Gastrocnemius medialis (tissue), 4 donors: ENCODE measurements around the gene ZNF324. TPM values are rescaled to one million over a fixed set of nuclear protein-coding genes. Genes with fewer than 3 reads are reported as not detected.

ENCODE experiments used
- ATAC-seq, 2 donors: fragments of 150-250 bp; one replicate each; pipeline ENCODE4 v1.9.1; 2016
- DNase-seq, 2 donors: peaks; one replicate each; pipeline ENCODE4 v3.0.0-alpha.2; 2019
- H3K27ac ChIP-seq, 4 donors: fragments of 200-600 bp; sonication (generic); 1 replicate in 1 of 4; 2 replicates in 3 of 4; pipeline ENCODE4 v1.5.1; 2016 to 2018; ENCODE audit warnings: mild to moderate bottlenecking in 2 of 4, moderate library complexity in 1 of 4
- H3K27me3 ChIP-seq, 3 donors: fragments of 200-600 bp; sonication (generic) in 2 of 3; 1 replicate in 1 of 3; 2 replicates in 2 of 3; pipeline versions ENCODE4 v1.5.1 to v1.6.0; 2016 to 2019; ENCODE audit warnings: mild to moderate bottlenecking in 1 of 3, moderate library complexity in 1 of 3
- H3K36me3 ChIP-seq, 2 donors: fragments of 200-600 bp; sonication (generic) in 1 of 2; one replicate each; pipeline ENCODE4 v1.5.1; 2017 to 2018
- H3K4me1 ChIP-seq, 2 donors: fragments of 200-600 bp; sonication (generic) in 1 of 2; one replicate each; pipeline ENCODE4 v1.5.1; 2016 to 2017; ENCODE audit warnings: mild to moderate bottlenecking in 2 of 2
- H3K4me3 ChIP-seq, 4 donors: fragments of 200-600 bp; sonication (generic) in 3 of 4; 1 replicate in 1 of 4; 2 replicates in 3 of 4; pipeline ENCODE4 v1.5.1; 2016 to 2019; ENCODE audit warnings: mild to moderate bottlenecking in 2 of 4
- H3K9me3 ChIP-seq, 3 donors: fragments of 200-600 bp; sonication (generic) in 2 of 3; 1 replicate in 1 of 3; 2 replicates in 2 of 3; pipeline ENCODE4 v1.5.1; 2016 to 2019
- POLR2A ChIP-seq, 2 donors: fragments of 450-650 bp; IDR thresholded peaks; one replicate each; pipeline ENCODE4 v1.6.1; 2017; ENCODE audit warnings: antibody characterized with exemption in 2 of 2, mild to moderate bottlenecking in 2 of 2, moderate library complexity in 2 of 2
- in situ Hi-C, 4 donors: fragments of 200-750 bp; cut with MboI; loops; one replicate each; pipeline versions ENCODE4 v1.15.0 to v1.8.0; 2017; ENCODE audit warnings: low sequenced_read_pairs in 4 of 4
- intact Hi-C: fragments of 100-400 bp; cut with DNase I; formaldehyde crosslinking; loops from one replicate; pipeline ENCODE4 v1.15.1; 2023; ENCODE audit warnings: low total_unique reads
- total RNA-seq, 4 donors: library from RNA; depleted of rRNA; stranded (reverse); fragments of >200 nt; gene quantifications; one replicate each; pipeline versions ENCODE4 v1.1.0 to v1.2.3, GENCODE V29; 2016
- TF ChIP-seq, protein P1 (sequence below), 5 experiments: fragments of 450-650 bp in 3 of 5; fragments of 200-600 bp in 2 of 5; sonication (generic) in 2 of 5; IDR thresholded peaks in 4 of 5; conservative IDR thresholded peaks in 1 of 5; 1 replicate in 4 of 5; 2 replicates in 1 of 5; pipeline ENCODE4 v1.5.1; 2016 to 2019; ENCODE audit warnings: antibody characterized with exemption in 5 of 5, mild to moderate bottlenecking in 3 of 5, moderate library complexity in 3 of 5

The ZNF324 gene
- 10 to 100 TPM in 3 of 4 donors, 1 to 10 TPM in 1; 8.1 to 11.4 (median 11.3) TPM for total RNA-seq

DNA sequence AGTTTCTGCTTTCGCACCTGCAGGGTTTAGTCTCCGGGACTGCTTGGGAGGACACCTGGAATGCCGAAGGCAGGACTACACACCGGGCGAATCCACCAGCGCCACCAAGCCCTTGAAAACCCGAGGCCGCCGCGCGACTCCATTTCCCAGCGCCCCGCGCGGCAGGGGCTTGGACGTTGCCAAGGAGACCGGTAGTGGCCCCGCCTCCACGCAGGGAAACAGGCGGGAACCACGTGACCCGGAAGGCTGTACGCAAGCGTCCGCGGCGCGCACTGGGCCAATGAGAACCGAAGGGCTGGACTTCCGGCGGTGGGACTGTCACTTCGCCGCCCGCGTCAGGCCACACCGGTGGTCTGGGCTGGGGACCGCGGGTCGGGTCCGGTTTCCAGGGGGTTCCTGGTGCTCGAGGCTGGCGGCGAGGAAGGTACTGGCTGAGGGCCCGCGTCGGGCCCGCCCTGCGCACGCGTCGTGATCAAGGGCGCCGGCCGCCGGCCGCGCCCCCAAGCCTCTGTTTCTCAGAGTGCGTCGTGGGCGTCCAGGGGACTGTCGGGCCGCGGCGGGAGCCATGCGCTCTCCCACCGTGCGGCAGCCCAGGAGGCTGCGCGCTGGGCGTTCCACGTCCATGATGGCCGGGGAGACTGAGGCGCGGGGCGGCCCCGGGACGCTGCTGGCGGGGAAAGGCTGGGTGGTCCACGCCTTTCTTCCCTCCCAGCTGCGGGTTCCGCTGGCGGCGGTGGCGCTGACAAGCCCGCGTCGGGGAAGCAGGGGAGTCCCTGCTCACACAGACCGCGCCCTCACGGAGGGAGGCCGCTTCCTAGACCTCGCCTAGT, at the start of gene ZNF324:
Gene ZNF324, plus strand, starts transcription at position 321 of the 830 bp plus-strand sequence. CDS start 2,106 bp downstream, outside the sequence.
- DNase-seq (peak; percentile 97), ATAC-seq (peak; percentile 99)
- H3K9me3 ChIP-seq: no peaks in the 10 kb centered on the region
- intact Hi-C loops: loop anchor here (1.0 to 5.0 kb wide), 5 partner anchors 8 to 80 kb away; partner anchors contain the start of genes RPS5, ZNF132, ZNF324B and ZNF584
- peak within 1 kb of the TSS; percentile 87 to 100 (median 99) for H3K4me3 ChIP-seq
- H3K27ac ChIP-seq: peak within 1 kb of the TSS; percentile 68 to 92 (median 88)
- peaks cover 0 to 24% of the 10 kb centered on the region in 2 donors for H3K36me3 ChIP-seq
- TF ChIP-seq POLR2A (IDR thresholded peaks at IDR 0.05): peak; percentile 63 to 71
- TF ChIP-seq, protein P1, sequence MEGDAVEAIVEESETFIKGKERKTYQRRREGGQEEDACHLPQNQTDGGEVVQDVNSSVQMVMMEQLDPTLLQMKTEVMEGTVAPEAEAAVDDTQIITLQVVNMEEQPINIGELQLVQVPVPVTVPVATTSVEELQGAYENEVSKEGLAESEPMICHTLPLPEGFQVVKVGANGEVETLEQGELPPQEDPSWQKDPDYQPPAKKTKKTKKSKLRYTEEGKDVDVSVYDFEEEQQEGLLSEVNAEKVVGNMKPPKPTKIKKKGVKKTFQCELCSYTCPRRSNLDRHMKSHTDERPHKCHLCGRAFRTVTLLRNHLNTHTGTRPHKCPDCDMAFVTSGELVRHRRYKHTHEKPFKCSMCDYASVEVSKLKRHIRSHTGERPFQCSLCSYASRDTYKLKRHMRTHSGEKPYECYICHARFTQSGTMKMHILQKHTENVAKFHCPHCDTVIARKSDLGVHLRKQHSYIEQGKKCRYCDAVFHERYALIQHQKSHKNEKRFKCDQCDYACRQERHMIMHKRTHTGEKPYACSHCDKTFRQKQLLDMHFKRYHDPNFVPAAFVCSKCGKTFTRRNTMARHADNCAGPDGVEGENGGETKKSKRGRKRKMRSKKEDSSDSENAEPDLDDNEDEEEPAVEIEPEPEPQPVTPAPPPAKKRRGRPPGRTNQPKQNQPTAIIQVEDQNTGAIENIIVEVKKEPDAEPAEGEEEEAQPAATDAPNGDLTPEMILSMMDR (IDR thresholded peaks at IDR 0.05 in 4 of 5, conservative IDR thresholded peaks at IDR 0.05 in 1 of 5): no peak
- in situ Hi-C loops: no loop called here
- no peaks in the 10 kb centered on the region for H3K27me3 ChIP-seq
- H3K4me1 ChIP-seq: peaks cover 10 to 13% of the 10 kb centered on the region in 2 donors

DNA sequence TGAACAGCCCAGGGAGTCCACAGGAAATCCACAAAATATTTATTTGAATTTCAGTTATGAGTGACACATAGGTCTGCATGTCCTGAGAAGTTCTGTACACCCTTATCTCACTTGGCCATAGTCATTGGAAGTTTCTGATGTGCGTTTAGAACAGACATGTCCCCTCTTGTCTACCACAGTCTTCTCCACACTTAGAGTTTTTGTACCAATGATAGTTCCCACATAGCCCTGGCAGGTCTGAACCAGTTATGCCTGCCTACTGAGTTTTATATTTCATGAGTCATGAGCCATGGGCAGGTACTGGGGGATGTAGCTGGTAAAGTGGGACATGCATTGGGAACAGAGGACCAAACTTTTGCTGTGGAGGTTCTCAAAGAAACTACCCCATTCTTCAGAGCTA, 38.3 kb upstream of the ZNF324 start:
- Histone ChIP-seq H3K36me3 (peaks cover 6 to 47% of the 10 kb centered on the region in 2 donors), H3K4me1 (no peaks in the 10 kb centered on the region), H3K27me3 (no peaks in the 10 kb centered on the region), H3K27ac (no peak overlapping the region), H3K9me3 (peaks cover 4 to 56% (median 39%) of the 10 kb centered on the region in 3 donors), H3K4me3 (no peak overlapping the region)
- in situ Hi-C loops: no loop called here
- no peak for TF ChIP-seq POLR2A (IDR thresholded peaks at IDR 0.05)
- TF ChIP-seq, protein P1 (IDR thresholded peaks at IDR 0.05 in 4 of 5, conservative IDR thresholded peaks at IDR 0.05 in 1 of 5): no peak
- intact Hi-C loops: no loop called here
- no peak for DNase-seq
- no peak for ATAC-seq

DNA sequence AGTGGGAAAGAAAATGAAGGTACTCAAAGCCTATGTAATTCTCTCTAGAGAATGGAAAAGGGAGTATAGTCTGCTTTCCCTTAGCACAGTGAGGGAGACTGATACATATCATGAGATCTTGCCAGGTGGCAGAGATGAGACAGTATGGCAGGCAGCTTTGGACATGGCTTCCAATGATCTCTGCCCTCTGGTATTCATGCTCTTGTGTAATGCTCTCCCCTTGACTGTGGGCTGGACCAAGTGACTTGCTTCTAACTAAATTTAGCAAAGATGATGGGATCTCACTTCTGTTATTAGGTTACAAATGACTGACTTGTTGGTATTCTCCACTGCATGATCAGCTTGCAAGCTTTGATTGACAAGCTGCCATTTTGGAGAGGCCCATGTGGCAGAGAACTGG, 37.1 kb upstream of the ZNF324 start:
- intact Hi-C loops: no loop called here
- H3K27ac ChIP-seq: no peak overlapping the region

DNA sequence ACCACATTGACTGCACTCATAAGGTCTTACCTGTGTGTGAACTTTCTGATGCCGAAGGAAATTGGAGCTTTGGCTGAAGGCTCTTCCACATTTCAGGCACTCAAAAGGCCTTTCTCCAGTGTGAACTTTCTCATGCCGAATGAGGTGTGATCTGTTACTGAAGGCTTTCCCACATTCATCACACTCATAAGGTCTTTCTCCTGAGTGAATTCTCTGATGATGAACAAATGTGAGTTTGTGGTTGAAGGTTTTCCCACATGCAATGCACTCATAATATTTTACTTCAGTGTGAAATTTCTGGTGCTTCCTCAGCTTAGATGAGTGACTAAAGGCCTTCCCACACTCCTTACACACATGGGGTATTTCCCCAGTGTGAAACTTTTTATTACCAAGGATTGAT, 32.7 kb upstream of the ZNF324 start:
- Histone ChIP-seq H3K4me1 (peaks cover 2 to 6% of the 10 kb centered on the region in 2 donors), H3K9me3 (peaks cover 14 to 78% (median 64%) of the 10 kb centered on the region in 3 donors), H3K27ac (no peak overlapping the region), H3K27me3 (no peaks in the 10 kb centered on the region), H3K36me3 (peaks cover 23 to 85% of the 10 kb centered on the region in 2 donors), H3K4me3 (peak overlapping the region in 1 of 4 donors; percentile 22)
- in situ Hi-C loops: no loop called here
- intact Hi-C loops: no loop called here
- DNase-seq (no peak), ATAC-seq (no peak)
- TF ChIP-seq, protein P1 (IDR thresholded peaks at IDR 0.05 in 4 of 5, conservative IDR thresholded peaks at IDR 0.05 in 1 of 5): no peak
- no peak for TF ChIP-seq POLR2A (IDR thresholded peaks at IDR 0.05)

More for the DNA sequence above, 37.1 kb upstream of the ZNF324 start:
- Histone ChIP-seq H3K4me3 (no peak overlapping the region), H3K4me1 (no peaks in the 10 kb centered on the region), H3K27me3 (no peaks in the 10 kb centered on the region), H3K9me3 (peaks cover 10 to 67% (median 50%) of the 10 kb centered on the region in 3 donors), H3K36me3 (peaks cover 13 to 58% of the 10 kb centered on the region in 2 donors)
- TF ChIP-seq, protein P1 (IDR thresholded peaks at IDR 0.05 in 4 of 5, conservative IDR thresholded peaks at IDR 0.05 in 1 of 5): no peak
- no peak for TF ChIP-seq POLR2A (IDR thresholded peaks at IDR 0.05)
- peak in 1 of 2 donors; percentile 25 for DNase-seq
- ATAC-seq: peak; percentile 62 to 70
- in situ Hi-C loops: no loop called here
